Activated B cell treated with CpG ODN at 0.5 μM for 24 hours (primary cell): ENCODE measurements around the gene IGFLR1. TPM values are rescaled to one million over a fixed set of nuclear protein-coding genes. Genes with fewer than 3 reads are reported as not detected.

Experiments used
- ATAC-seq: fragments of 200-7000 bp; cut with Tn5 transposase; one replicate; pipeline ENCODE4 v1.10.0; 2021; ENCODE audit warnings: low read depth, mild to moderate bottlenecking, moderate library complexity
- CTCF ChIA-PET: fragments of 350-600 bp; sonication (Branson Sonifier 250); formaldehyde crosslinking; loops from one replicate; lab custom pipeline; 2021; ENCODE audit warnings: antibody characterized with exemption; lab: Charles Lee
- POLR2A ChIA-PET: fragments of 350-600 bp; sonication (Branson Sonifier 250); formaldehyde crosslinking; loops from one replicate; lab custom pipeline; 2021; ENCODE audit warnings: antibody characterized with exemption; lab: Charles Lee
- DNase-seq: peaks from one replicate; pipeline ENCODE4 v3.0.0; 2022
- H3K27ac Mint-ChIP-seq: one replicate; pipeline ENCODE4 v1.8.0; 2020; ENCODE audit warnings: mixed read lengths
- H3K27me3 Mint-ChIP-seq: one replicate; pipeline ENCODE4 v1.8.0; 2021; ENCODE audit warnings: mixed read lengths
- H3K36me3 Mint-ChIP-seq: one replicate; pipeline ENCODE4 v1.8.0; 2021; ENCODE audit warnings: low read depth, mixed read lengths
- H3K4me1 Mint-ChIP-seq: one replicate; pipeline ENCODE4 v1.8.0; 2021; ENCODE audit warnings: mixed read lengths
- H3K4me3 Mint-ChIP-seq: one replicate; pipeline ENCODE4 v1.8.0; 2020; ENCODE audit warnings: mild to moderate bottlenecking, mixed read lengths
- H3K9me3 Mint-ChIP-seq: one replicate; pipeline ENCODE4 v1.8.0; 2020; ENCODE audit warnings: mixed read lengths
- intact Hi-C: fragments of 100-400 bp; cut with micrococcal nuclease; formaldehyde crosslinking; loops from one replicate; pipeline ENCODE4 v1.15.1; 2024
- total RNA-seq: library from RNA; stranded (reverse); gene quantifications from 2 replicates; pipeline ENCODE4 v1.2.3, GENCODE V29; 2022
- TF ChIP-seq, protein P1 (sequence below): fragments of 200-600 bp; IDR thresholded peaks from one replicate; pipeline ENCODE4 v1.8.0; 2022; ENCODE audit warnings: antibody characterized with exemption, mild to moderate bottlenecking

IGFLR1 gene
- total RNA-seq, 1 donor from 2014 or later, result 130 TPM

DNA sequence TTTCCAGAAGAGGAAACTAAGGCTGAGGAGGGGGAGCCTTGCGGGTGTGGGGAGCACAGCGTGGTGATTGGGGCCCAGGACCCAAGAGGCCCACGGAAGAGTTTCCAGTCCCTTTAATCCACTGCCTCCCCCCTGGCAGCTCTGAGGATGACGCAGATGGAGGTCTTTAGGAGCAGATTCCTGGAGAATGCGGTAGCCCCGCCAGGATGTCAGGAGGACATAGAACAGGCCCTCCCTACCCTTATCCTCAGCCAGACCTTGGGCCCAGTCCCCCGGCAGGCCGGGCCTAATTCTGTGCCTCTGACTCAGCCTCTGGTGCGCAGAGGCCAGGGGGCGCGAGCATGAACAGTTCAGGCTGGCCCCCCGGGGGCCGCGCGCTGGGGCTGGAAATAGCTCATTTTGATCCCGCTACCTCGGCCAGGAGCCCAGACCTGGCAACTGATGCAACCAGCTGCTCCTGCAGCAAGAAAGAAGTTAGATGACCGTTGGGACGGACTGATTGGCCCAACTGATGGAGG, 15.0 kb upstream of the IGFLR1 start:
- intact Hi-C loops, result loop anchor here (5.0 kb wide), 1 partner anchor 210 kb away; the partner anchor contains the start of gene TMEM147
- Mint-ChIP-seq H3K27ac (peak overlapping the region; percentile 96), H3K36me3 (peaks cover 36% of the 10 kb centered on the region), H3K9me3 (no peaks in the 10 kb centered on the region), H3K27me3 (peaks cover 15% of the 10 kb centered on the region), H3K4me1 (peaks cover 33% of the 10 kb centered on the region), H3K4me3 (peak overlapping the region; percentile 97)
- ChIA-PET CTCF (no interaction called here), POLR2A (interaction anchor here (0.7 to 3.8 kb wide), 6 partner anchors 8 to 55 kb away, joined by 3 to 69 read pairs (median 10); partner anchors contain the start of genes IGFLR1, LIN37, PSENEN and U2AF1L4)
- DNase-seq (no peak), ATAC-seq (no peak)
- TF ChIP-seq, protein P1, sequence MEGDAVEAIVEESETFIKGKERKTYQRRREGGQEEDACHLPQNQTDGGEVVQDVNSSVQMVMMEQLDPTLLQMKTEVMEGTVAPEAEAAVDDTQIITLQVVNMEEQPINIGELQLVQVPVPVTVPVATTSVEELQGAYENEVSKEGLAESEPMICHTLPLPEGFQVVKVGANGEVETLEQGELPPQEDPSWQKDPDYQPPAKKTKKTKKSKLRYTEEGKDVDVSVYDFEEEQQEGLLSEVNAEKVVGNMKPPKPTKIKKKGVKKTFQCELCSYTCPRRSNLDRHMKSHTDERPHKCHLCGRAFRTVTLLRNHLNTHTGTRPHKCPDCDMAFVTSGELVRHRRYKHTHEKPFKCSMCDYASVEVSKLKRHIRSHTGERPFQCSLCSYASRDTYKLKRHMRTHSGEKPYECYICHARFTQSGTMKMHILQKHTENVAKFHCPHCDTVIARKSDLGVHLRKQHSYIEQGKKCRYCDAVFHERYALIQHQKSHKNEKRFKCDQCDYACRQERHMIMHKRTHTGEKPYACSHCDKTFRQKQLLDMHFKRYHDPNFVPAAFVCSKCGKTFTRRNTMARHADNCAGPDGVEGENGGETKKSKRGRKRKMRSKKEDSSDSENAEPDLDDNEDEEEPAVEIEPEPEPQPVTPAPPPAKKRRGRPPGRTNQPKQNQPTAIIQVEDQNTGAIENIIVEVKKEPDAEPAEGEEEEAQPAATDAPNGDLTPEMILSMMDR, result no peak

DNA sequence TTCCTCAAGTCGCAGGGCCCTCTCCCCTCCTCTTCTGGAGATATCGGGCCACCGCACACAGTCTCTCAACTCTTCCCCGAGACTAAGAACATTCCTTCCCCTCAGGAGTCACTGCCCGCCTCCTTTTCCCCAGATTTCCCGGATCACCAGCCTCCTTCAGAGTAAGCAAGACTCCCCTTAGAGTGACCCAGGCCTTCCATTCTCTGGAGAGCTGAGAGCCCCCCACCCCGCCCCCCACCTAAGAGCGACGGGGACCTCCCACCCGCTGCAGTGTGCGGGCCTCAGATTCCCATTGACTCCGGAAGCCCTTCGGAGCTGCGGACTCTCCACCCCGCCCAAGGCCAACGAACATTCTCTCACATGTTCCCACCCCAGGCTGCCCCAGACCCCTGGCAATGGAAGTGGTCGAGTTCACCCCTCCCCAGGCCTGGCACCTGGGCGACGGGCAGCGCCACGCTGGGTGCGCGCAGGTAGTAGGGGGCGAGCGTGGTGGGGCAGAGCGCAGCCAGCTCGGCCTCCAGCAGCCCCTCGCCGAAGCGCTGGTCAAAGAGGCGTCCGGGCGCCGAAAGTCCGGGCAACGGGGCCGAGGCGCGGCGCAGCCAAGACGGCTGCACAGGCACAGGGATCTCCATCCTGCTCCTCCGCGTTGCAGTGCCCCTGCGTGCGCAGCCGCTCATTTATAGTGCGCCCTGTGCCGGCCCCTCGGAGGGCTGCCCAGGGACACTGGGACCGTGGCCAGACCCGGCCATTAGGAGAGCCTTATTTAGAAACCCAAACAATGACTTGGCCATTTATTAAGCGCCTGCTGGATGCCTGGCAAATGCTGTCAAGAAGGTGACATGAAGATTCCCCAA, 14.4 kb upstream of the IGFLR1 start, which contains the start of gene HSPB6:
TSS of gene HSPB6 (minus strand) at position 653 of the 854 bp plus-strand sequence. CDS start at position 632, 21 bp downstream.
- peaks cover 34% of the 10 kb centered on the region for H3K36me3 Mint-ChIP-seq
- ChIA-PET POLR2A (interaction anchor here (0.7 to 3.8 kb wide), 6 partner anchors 7 to 55 kb away, joined by 3 to 69 read pairs (median 10); partner anchors contain the start of genes IGFLR1, LIN37, PSENEN and U2AF1L4), CTCF (interaction anchor here (0.9 kb wide), 1 partner anchor 11 kb away, joined by 3 read pairs; the partner anchor contains the start of genes PSENEN and U2AF1L4)
- H3K4me3 Mint-ChIP-seq, result peak within 1 kb of the TSS; percentile 97
- ATAC-seq (no peak), DNase-seq (no peak)
- peaks cover 33% of the 10 kb centered on the region for H3K4me1 Mint-ChIP-seq
- TF ChIP-seq, protein P1, result no peak
- H3K27ac Mint-ChIP-seq, result peak within 1 kb of the TSS; percentile 96
- H3K9me3 Mint-ChIP-seq, result no peaks in the 10 kb centered on the region
- intact Hi-C loops, result loop anchor here (5.0 kb wide), 1 partner anchor 209 kb away; the partner anchor contains the start of gene TMEM147
- H3K27me3 Mint-ChIP-seq, result peaks cover 15% of the 10 kb centered on the region

DNA sequence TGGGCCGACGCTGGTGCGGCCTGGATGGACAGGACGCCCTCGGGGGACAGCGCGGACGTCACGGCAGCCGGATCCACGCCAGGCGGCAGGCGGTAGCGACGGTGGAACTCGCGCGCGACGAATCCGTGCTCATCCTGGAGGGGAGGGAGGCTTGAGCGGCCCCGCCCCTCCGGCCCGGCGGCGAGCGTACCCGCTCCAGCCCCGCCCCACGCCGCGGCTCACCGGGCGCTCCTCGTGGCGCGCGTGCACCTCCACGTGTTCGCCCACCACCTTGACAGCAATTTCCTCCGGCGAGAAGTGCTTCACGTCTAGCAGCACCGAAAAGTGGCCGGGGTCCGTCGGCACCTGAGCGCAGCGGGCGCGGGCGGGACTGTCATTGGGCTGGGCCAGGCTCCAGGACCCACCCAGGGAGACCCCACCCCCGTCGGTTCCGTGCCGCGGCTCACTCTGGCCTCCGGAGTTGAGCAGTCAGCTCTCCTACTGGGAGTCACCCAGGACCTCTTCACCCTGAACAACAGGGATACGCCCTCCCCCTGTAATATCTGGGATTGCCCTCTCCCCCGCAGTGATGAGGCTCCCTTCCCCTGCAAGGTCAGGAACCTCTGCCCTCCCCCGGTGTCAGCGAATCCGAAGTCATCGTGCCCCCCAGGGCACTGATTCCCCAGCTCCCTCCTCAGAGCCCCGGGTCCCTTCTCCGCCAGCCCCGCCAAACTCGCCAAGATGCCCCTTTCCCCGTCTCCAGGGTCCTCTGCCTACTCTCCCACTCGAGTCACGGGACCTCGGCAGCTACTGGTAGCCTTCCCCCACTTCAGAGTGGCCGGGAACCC, 13.5 kb upstream of the IGFLR1 start:
- Mint-ChIP-seq H3K27ac (no peak overlapping the region), H3K4me1 (peaks cover 33% of the 10 kb centered on the region), H3K27me3 (peaks cover 15% of the 10 kb centered on the region), H3K4me3 (peak overlapping the region; percentile 67), H3K36me3 (peaks cover 34% of the 10 kb centered on the region), H3K9me3 (no peaks in the 10 kb centered on the region)
- ATAC-seq (no peak), DNase-seq (no peak)
- ChIA-PET POLR2A (interaction anchor here (2.1 to 3.8 kb wide), 3 partner anchors 12 to 37 kb away, joined by 5 to 69 read pairs (median 12); partner anchors contain the start of genes IGFLR1, PSENEN and U2AF1L4), CTCF (interaction anchor here (0.9 kb wide), 1 partner anchor 11 kb away, joined by 3 read pairs; the partner anchor contains the start of genes PSENEN and U2AF1L4)
- intact Hi-C loops, result loop anchor here (5.0 kb wide), 1 partner anchor 208 kb away; the partner anchor contains the start of gene TMEM147
- TF ChIP-seq, protein P1, result no peak

DNA sequence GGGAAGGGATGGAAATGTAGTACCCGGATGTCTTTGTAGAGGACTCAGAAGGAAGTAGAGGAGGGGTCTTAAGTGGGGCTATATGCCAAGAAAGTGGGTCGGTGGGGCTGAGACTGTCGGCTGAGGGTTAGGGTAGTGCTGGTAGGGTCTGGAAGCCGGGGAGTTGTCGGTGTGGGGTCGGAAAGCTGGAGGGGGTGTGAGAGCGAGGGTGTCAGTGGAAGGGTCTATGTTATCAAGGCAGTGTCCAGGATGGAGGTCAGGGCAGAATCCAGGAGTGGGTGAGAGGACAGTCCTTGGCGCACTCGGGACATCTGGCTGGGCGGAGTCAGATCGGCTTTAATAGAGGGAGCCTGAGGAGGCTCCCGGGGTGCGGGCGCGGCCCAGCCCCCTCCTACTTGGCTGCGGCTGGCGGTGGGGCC, 12.9 kb upstream of the IGFLR1 start:
- POLR2A ChIA-PET, result interaction anchor here (3.8 kb wide), 1 partner anchor 11 kb away, joined by 69 read pairs; the partner anchor contains the start of genes IGFLR1, PSENEN and U2AF1L4
- DNase-seq, result no peak
- CTCF ChIA-PET, result no interaction called here
- TF ChIP-seq, protein P1, result no peak
- Mint-ChIP-seq H3K4me1 (peaks cover 33% of the 10 kb centered on the region), H3K36me3 (peaks cover 34% of the 10 kb centered on the region), H3K27me3 (peaks cover 15% of the 10 kb centered on the region), H3K4me3 (peak overlapping the region; percentile 38), H3K27ac (no peak overlapping the region), H3K9me3 (no peaks in the 10 kb centered on the region)
- intact Hi-C loops, result loop anchor here (5.0 kb wide), 1 partner anchor 208 kb away; the partner anchor contains the start of gene TMEM147
- no peak for ATAC-seq
